CD4-positive, alpha-beta T cell treated with Interleukin-1 beta for 1 hour (primary cell): ENCODE results near the gene RNASE1.

Experiments
- DNase-seq, 2 donors: peaks; one replicate each; pipeline ENCODE4 v3.0.0-alpha.2; 2020 to 2022

RNASE1 gene

GRCh38 chr14:20807304-20808161, 4.9 kb upstream of the RNASE1 start:
- no peak for DNase-seq

DNA sequence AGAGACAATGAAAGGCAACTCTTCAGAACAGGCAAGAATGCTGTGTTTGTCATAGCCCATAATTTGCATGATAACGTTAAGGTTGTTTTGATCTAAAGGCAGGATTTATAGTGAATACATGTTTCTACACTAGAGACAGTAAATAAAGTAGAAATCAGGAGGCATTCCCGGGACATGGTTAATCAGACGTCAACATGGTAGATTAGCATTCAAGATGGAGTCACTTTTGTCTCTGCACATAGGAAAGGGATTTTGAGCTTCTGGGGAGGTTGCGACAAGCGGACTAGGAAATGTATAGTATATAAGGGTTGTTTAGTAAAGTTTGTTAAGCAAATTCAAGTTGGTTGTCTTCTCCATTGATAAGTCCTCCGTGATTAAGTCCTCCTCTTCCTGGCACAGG, 2.8 kb upstream of the RNASE1 start:
- no peak for DNase-seq

DNA sequence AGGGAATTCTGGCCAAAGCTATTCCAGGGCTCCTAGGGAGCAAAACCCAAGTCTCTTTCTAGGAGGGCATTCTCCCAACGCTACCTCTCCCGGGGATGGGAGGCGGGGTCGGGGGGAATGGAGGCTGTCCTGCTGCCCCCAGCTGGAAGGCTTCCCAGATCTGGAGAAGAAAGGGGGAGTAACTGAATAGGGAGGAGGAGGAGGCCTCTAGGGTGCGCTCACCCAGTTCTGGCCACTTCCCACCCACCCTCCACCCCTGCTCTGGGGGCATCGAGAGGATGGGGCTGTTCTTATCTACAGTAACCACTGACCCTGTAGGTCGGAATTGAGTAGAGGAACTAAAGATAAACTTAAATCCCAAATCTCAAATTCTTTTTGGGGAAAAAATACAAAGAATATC, 579 bp upstream of the RNASE1 start:
- DNase-seq, result no peak

- no peak for DNase-seq
These were observed 918 bp downstream of the RNASE1 start for GRCh38 chr14:20801726-20802125.

DNA sequence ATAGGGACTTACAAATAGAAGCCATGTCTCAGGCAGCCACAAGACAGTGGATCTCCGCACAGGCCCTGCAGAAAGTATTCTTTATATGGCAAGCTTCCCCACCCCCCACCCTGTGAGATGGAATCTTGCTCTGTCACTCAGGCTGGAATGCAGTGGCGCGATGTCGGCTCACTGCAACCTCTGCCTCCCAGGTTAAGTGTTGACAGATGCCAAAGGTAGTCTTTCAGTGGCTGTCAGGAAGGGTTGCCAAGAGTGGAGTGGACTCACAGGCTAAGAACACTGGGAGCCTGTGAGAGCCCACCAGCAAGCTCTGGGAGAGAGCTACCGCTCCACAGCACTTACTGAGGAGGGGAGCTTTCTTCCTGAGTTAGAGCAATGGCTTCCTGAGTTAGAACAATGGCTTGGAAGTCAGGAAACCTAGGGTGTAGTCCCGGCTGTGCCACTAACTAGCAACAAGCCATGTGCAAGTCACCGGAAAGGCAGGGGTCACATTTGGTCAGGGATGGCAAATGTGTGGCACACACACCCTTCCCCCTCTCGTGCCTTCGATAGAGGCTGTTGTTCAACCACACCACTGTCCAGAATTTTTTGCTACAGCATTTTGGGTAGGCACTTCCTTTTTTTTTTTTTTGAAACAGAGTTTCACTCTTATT, 2.6 kb downstream of the RNASE1 start:
- peak in 1 of 2 donors; percentile 23 for DNase-seq

DNA sequence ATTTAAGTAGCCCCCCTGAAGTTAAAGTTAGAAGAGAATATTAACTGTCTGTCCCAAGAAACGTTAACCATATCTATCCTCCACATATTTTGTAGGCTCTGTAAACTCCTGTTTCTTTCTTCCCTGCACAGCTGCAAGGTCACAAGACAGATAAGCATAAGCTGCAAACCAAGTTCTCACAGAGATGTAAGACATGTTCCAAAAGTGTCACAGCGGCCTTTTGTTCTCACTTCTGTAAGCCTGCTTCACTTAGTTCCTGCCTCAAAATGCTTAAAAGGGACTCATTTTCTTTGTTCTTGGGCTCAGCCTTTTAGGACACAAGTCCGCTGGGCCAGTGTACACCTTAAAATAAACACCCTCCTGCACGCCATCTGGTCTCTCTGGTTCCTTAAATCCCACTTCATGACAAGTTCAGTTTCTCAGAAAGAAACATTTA, 3.2 kb downstream of the RNASE1 start:
- DNase-seq, result no peak

DNA sequence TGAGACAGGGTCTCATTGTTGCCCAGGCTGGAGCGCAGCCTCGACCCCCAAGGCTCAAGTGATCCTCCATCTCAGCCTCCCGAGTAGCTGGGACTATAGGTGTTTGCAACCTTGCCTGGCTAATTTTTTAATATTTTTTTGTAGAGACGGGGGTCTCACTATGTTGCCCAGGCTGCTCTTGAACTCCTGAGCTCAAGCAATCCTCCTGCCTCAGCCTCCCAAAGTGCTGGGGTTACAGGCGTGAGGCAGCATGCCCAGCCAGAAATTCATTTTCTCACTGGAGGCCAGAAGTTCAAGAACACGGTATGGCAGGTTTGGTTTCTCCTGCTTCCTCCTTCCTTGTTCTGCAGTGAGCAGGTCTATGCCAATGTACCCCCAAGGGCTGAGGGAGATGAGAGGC, 3.7 kb downstream of the RNASE1 start:
- no peak for DNase-seq

- no peak for DNase-seq
These were observed 4.3 kb downstream of the RNASE1 start for GRCh38 chr14:20798318-20798717.

GRCh38 chr14:20797164-20797563, 5.5 kb downstream of the RNASE1 start:
- no peak for DNase-seq

- DNase-seq, result no peak
These were observed 7.8 kb downstream of the RNASE1 start for GRCh38 chr14:20794644-20795369.

DNA sequence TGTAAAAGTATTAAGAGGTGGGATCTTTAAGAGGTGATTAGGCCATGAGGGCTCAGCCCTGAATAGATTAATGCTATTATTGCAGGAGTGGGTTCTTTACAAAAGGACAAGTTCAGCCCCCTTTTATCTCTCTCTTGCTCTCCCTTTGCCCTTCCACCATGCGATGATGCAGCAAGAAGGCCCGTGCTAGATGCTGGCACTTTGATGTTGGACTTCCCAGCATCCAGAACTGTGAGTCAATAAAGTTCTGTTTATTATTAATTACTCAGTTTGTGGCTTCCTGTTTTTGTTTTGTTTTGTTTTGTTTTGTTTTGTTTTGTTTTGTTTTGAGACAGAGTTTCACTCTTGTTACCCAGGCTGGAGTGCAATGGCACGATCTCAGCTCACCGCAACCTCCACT, 10.1 kb downstream of the RNASE1 start:
- DNase-seq, result no peak

DNA sequence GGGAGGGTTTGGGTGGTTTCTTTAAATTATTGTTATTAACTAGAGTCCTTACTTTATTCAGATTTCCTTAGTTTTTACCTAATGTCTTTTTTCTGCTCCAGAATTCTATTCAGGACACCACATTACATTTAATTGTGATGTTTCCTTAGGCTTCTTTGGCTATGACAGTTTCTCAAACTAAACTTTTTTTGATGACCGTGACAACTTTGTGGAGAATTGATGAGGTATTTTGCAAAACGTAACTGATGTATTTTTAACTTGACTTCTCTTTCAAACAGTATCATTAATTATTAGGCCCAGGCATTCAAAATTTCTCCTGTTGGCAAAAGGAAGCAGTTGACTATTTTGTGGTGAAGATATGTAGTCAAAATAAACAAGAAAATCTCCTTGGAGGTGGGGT, 11.0 kb downstream of the RNASE1 start:
- no peak for DNase-seq

DNA sequence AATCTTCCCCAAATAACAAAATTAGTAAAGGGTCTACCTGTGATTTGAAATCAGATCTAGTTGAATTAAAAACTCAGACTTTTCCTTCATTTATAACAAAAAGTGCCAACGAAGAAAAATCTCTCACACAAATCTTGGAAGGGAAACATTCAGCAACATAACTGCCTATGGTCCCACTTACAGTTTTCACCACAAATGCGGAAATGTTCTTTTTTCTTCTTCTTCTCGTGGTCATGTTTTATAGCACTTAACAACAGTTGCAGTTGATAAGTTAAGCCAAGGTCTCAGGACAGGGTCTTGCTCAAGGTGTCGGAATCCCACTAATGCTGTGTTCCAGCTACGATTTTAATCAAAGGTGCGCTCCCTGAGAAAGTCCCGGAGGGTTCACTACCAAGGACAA, 11.5 kb downstream of the RNASE1 start:
- DNase-seq, result no peak

GRCh38 chr14:20790464-20791116, 12.1 kb downstream of the RNASE1 start:
- no peak for DNase-seq

- no peak for DNase-seq
These were observed 13.3 kb downstream of the RNASE1 start for GRCh38 chr14:20789230-20789813.

- no peak for DNase-seq
These were observed 15.6 kb downstream of the RNASE1 start for GRCh38 chr14:20787025-20787424.

- DNase-seq, result peak in 1 of 2 donors; percentile 34
These were observed 20.3 kb downstream of the RNASE1 start for GRCh38 chr14:20782280-20782890.

GRCh38 chr14:20781803-20782202, 20.8 kb downstream of the RNASE1 start:
- DNase-seq, result no peak

DNA sequence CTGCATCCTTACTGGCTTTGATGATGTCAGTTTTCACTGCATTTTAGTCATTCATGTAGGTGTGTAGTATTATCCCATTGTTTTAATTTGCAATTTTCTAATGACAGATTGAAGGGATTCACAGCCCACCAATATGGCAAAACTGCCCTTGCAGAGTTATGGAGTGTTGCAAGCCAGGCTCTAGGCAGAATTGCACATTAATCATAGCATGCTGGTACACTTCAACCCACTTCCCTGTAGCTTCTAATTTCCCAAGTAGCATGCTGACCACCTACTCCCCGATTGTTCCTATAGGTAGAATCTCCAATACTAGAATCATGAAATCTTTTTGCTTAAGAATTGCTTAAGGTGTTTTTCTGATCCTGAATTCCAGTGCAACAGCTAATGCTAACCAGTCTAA, 26.7 kb downstream of the RNASE1 start:
- no peak for DNase-seq

DNA sequence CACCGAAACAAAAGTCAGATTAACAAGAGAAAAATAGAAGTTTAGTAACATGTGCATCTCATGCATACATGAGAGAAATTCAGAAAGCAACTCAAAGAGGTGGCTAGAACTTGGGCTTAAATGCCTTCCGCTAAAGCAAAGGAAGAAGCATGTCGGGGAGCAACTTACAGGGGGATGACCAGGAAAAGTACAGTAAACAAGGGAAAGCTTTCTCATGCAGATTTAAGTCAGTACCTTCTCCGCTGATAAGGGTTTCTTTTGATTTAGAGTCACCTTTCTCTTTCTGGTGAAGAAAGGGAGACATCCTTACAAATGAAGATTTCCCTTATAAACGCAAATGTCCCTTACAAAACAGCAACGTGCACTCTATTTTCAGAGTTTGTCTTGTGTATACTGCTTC, 27.6 kb downstream of the RNASE1 start:
- DNase-seq, result no peak

DNA sequence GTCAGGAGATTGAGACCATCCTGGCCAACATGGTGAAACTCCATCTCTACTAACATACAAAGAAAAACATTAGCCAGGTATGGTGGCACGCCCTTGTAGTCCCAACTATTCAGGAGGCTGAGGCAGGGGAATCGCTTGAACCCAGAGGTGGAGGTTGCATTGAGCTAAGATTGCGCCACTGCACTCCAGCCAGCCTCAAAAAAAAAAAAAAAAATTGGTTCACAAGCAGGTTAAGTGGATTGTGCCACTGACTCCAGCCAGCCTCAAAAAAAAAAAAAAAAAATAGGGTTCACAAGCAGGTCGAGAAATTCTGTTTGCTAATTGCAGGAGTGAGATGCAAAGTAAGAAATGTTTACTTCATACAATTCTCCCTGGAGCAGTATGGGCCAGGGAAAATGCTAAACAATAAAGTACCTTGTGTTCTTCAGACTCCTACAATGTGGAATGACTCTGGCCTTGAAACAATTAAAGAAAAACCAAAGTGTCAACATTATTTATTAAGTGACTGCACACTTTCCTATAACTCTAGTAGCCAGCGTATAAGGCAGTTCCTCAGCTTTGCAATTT, 28.3 kb downstream of the RNASE1 start:
- DNase-seq, result no peak

DNA sequence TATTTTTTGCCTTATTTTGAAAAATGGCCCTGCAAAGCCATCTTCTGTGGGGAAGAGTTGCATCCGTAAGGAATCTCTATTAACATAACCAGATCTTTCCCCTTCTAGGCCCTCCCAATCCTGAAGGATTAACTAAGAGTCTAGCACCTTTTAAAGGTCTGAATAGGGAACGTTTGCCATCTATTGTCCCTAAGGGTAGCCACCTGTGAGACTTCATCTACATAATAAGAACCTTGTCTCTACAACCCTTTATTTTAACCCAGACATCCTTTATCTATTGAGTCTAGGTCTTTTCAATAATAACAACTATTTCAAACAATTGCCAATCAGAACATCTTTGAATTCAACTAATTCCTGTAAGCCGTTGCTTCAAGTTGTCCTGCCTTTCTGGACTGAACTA, 30.0 kb downstream of the RNASE1 start:
- DNase-seq, result no peak
